GM18498 (cell line): ENCODE data around the gene PBLD.

Experiments used
- ATAC-seq: cut with Tn5 transposase; IDR thresholded peaks from one replicate; pipeline ENCODE4 v1.9.1; 2021; ENCODE audit warnings: mild to moderate bottlenecking, moderate library complexity; ENCODE audit not compliant: unreplicated experiment

Gene PBLD

DNA sequence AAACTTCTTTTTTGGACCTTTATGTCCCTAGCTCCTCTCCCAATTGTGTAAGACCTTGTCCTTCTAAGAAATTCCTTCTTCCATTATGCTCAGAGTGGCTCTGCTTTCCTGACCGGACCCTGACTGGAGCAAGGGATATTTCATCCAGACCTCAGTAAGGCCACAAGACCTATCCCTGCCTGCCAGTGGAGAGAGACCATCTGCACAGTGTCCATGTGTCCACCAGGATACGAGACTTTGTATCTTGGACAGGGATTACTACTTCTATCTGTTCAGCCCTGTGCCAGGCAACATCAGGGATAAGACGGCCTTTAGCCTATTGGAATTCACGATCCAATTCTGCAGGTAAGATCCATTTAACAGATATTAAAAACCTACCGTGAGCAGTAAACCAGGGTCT, 93.7 kb downstream of the PBLD start:
- ATAC-seq = no peak

DNA sequence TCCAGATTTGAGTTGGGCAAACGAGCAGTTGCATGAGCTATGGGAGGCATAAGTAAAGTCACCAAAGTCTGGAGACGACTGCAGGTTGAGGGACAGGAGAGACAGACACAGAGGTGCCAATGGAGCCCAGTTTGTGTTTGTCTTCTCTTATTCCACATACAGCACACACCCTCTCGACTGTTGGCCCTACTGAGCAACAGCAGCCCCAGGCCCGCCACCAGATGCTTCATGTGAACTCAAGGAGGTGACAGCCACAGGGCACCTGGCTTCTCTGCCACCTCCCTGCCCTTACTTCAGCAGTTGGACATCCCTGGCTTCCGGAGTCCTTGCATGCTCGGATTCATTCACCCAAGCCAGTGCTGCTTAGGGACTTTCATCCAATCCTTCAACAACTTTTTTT, 94.4 kb downstream of the PBLD start:
- ATAC-seq = no peak

DNA sequence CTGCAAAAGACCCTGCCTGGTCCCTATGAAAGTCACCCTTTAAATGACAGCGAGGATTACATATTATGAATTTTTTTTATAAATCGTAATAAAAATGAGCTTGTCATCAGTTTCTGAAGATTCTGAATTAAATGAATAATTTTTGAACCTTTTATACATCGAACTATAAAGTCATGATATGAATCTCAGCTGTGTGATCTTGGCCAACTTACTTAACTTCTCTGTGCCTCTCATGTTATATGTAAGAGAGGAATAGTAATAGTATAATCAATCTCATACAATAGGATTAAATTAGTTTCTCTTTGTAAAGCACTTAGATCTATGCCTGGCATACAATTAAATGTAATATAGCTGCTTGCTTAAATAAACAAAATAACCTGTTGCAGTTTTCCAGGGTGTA, 95.6 kb downstream of the PBLD start:
- no peak for ATAC-seq

DNA sequence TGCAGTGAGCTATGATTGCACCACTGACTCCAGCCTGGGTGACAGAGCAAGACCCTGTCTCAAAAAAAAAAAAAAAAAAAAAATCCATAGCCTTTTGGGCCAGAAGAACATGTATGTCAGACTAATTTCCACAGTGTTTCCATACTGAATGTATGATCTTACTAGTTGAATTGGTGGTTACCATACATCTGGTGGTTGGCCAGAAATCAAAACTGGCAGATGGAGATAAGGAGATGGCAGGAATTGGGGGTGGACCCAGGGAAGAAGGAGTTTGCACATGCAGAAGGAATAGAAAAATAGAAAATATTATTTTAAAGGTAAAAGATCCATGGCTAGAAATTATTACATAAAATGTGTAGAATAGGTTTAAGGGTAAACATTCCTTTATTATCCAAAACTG, 97.1 kb downstream of the PBLD start:
- ATAC-seq = no peak

DNA sequence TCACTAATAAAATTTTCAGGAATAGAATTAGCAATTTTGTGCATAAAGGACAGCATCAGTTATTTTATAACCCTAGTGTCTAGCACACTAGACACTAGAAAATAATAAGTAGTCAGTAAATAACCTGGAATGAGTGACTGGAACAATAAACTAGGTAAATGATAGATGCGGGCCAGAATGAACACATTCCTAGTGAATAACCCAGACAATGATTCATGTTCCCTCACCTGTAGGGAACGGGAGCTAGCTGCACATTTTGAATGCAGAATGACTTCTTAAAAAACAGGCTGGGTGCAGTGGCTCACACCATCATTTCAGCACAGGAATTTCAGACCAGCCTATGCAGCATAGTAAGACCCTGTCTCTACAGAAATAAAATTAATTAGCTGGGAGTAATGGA, 97.6 kb downstream of the PBLD start:
- ATAC-seq = no peak

DNA sequence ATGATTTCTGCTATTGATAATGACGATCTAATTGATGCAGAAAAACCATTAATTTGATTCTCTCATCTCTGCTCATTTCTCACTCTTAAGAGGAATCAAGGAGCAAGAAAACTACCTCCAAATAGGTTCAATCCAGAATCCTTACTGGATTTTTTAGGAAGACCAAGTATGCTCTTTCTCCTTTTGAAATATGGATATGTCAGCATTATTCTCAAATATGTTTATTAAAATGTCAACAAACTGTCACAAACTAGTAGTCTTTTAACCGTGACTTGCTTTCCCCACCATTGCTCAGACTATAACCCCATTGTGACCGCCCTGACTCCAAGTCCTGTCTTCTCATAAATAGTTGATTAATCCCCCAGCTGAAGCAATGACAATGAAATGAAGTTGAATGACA, 99.7 kb downstream of the PBLD start:
- ATAC-seq = no peak
